ENCODE results near the gene PAPSS1. TPM values are rescaled to one million over a fixed set of nuclear protein-coding genes. Genes with fewer than 3 reads are reported as not detected.

The PAPSS1 gene
- total RNA-seq, 4 donors from 2014 or later = 30.8 to 54.1 (median 36.0) TPM

DNA sequence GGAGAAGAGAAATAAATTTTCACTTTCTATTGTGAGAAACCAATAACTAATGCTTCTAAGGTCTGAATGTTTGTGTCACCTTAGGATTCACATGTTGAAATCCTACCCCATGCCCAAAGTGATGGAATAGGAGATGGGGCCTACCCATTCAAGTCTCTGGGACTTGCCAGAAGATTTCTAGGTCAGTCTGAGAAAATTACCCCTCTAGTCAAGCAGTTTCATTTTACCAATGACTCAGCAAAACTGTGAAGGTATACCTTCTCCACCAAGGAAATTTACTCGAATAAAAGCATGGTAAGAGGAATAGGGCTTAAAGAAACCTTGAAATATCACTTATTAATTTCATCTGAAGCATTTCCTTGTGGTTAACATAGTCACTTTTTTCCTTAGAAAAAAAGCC lies 23.5 kb upstream of the PAPSS1 start:
- H3K27me3 ChIP-seq = peaks cover 0 to 3% (median 0%) of the 10 kb centered on the region in 4 donors
- H3K4me3 ChIP-seq = no peak overlapping the region
- no peak for DNase-seq
- intact Hi-C loops (cut with DNase I) = no loop called here
- no peaks in the 10 kb centered on the region for H3K9me3 ChIP-seq
- TF ChIP-seq, protein P1, sequence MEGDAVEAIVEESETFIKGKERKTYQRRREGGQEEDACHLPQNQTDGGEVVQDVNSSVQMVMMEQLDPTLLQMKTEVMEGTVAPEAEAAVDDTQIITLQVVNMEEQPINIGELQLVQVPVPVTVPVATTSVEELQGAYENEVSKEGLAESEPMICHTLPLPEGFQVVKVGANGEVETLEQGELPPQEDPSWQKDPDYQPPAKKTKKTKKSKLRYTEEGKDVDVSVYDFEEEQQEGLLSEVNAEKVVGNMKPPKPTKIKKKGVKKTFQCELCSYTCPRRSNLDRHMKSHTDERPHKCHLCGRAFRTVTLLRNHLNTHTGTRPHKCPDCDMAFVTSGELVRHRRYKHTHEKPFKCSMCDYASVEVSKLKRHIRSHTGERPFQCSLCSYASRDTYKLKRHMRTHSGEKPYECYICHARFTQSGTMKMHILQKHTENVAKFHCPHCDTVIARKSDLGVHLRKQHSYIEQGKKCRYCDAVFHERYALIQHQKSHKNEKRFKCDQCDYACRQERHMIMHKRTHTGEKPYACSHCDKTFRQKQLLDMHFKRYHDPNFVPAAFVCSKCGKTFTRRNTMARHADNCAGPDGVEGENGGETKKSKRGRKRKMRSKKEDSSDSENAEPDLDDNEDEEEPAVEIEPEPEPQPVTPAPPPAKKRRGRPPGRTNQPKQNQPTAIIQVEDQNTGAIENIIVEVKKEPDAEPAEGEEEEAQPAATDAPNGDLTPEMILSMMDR (IDR thresholded peaks at IDR 0.05) = no peak
- TF ChIP-seq POLR2A (IDR thresholded peaks at IDR 0.05) = no peak
- 65 to 67% methylated on average over 1 of the region's 1 CpG for whole genome bisulfite sequencing, 2 donors
- H3K4me1 ChIP-seq = peaks cover 0 to 19% (median 5%) of the 10 kb centered on the region in 3 donors
- no peak overlapping the region for H3K27ac ChIP-seq
- no peaks in the 10 kb centered on the region for H3K36me3 ChIP-seq

GRCh38 chr4:107742791-107743190 lies 22.8 kb upstream of the PAPSS1 start:
- Histone ChIP-seq H3K4me3 (no peak overlapping the region), H3K36me3 (no peaks in the 10 kb centered on the region), H3K27ac (no peak overlapping the region), H3K27me3 (no peaks in the 10 kb centered on the region), H3K9me3 (no peaks in the 10 kb centered on the region), H3K4me1 (peaks cover 0 to 14% (median 5%) of the 10 kb centered on the region in 3 donors)
- WGBS, 2 donors = 100% methylated on average over 1 of the region's 1 CpG; no CpG with 5 or more reads in 1 of the 2 donors
- no peak for TF ChIP-seq POLR2A (IDR thresholded peaks at IDR 0.05)
- TF ChIP-seq, protein P1 (IDR thresholded peaks at IDR 0.05) = no peak
- intact Hi-C loops (cut with DNase I) = no loop called here
- DNase-seq = no peak

GRCh38 chr4:107742196-107742595 lies 22.2 kb upstream of the PAPSS1 start:
- Histone ChIP-seq H3K9me3 (no peaks in the 10 kb centered on the region), H3K4me1 (peaks cover 0 to 10% (median 5%) of the 10 kb centered on the region in 3 donors), H3K4me3 (no peak overlapping the region), H3K36me3 (no peaks in the 10 kb centered on the region), H3K27me3 (no peaks in the 10 kb centered on the region), H3K27ac (peak overlapping the region in 1 of 4 donors; percentile 72)
- no peak for TF ChIP-seq POLR2A (IDR thresholded peaks at IDR 0.05)
- TF ChIP-seq, protein P1 (IDR thresholded peaks at IDR 0.05) = no peak
- intact Hi-C loops (cut with DNase I) = no loop called here
- WGBS, 2 donors = 77 to 80% methylated on average over 1 of the region's 1 CpG
- DNase-seq = no peak

- no peak for TF ChIP-seq POLR2A (IDR thresholded peaks at IDR 0.05)
- TF ChIP-seq, protein P1 (IDR thresholded peaks at IDR 0.05) = no peak
- 69 to 73% methylated on average over 11 of the region's 11 CpGs for WGBS, 2 donors
Observed at GRCh38 chr4:107740950-107741701, 21.1 kb upstream of the PAPSS1 start.

GRCh38 chr4:107740381-107740780 lies 20.3 kb upstream of the PAPSS1 start:
- WGBS, 2 donors = 46 to 76% methylated on average over 3 of the region's 3 CpGs
- no peaks in the 10 kb centered on the region for H3K9me3 ChIP-seq
- no peaks in the 10 kb centered on the region for H3K27me3 ChIP-seq
- no peak overlapping the region for H3K4me3 ChIP-seq
- intact Hi-C loops (cut with DNase I) = no loop called here
- TF ChIP-seq, protein P1 (IDR thresholded peaks at IDR 0.05) = peak in 2 of 6 experiments; percentile 10 to 36
- no peak for TF ChIP-seq POLR2A (IDR thresholded peaks at IDR 0.05)
- H3K36me3 ChIP-seq = no peaks in the 10 kb centered on the region
- no peak for DNase-seq
- H3K4me1 ChIP-seq = peaks cover 0 to 10% (median 5%) of the 10 kb centered on the region in 3 donors
- H3K27ac ChIP-seq = peak overlapping the region in 2 of 4 donors; percentile 72 to 77

More at GRCh38 chr4:107740950-107741701, 21.1 kb upstream of the PAPSS1 start:
- Histone ChIP-seq H3K4me1 (peaks cover 0 to 10% (median 5%) of the 10 kb centered on the region in 3 donors), H3K27me3 (no peaks in the 10 kb centered on the region), H3K4me3 (no peak overlapping the region), H3K36me3 (no peaks in the 10 kb centered on the region), H3K9me3 (no peaks in the 10 kb centered on the region), H3K27ac (peak overlapping the region in 3 of 4 donors; percentile 0 to 77 (median 72))
- no peak for DNase-seq
- intact Hi-C loops (cut with DNase I) = no loop called here

All from esophagus squamous epithelium (tissue), 5 donors.